ENCODE results near the gene ABHD8.

DNA sequence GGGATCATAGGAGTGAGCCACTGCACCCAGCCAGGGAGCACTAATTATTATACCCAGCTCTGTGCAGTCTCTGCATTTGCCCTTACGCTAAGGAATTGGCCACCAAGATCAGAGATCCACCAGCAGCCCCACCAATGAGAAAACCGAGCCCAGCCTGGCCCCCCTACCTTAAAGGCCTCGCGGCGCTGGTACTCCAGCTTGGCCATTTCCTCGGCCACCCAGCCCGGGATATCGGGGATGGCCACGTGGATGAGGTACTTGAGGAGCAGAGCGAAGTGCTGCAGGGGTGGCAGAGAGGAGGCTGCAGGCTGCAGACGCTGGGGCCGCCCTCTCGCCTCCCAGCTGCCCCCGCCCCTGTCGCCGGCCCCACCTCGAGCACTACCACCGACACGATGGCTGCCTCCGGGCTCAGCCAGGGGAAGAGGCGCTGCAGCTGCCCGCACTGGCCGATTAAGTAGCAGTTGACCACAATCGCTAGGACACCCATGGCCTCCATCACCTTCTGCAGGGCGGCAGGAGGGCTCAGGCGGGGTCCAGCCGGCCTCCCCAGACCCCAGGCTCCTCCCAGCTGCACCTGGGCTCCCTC is 23.9 kb upstream of the ABHD8 start:
- TF ChIP-seq, protein P1, sequence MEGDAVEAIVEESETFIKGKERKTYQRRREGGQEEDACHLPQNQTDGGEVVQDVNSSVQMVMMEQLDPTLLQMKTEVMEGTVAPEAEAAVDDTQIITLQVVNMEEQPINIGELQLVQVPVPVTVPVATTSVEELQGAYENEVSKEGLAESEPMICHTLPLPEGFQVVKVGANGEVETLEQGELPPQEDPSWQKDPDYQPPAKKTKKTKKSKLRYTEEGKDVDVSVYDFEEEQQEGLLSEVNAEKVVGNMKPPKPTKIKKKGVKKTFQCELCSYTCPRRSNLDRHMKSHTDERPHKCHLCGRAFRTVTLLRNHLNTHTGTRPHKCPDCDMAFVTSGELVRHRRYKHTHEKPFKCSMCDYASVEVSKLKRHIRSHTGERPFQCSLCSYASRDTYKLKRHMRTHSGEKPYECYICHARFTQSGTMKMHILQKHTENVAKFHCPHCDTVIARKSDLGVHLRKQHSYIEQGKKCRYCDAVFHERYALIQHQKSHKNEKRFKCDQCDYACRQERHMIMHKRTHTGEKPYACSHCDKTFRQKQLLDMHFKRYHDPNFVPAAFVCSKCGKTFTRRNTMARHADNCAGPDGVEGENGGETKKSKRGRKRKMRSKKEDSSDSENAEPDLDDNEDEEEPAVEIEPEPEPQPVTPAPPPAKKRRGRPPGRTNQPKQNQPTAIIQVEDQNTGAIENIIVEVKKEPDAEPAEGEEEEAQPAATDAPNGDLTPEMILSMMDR (IDR thresholded peaks at IDR 0.05; ENCODE audit: low read length) = no peak
- no peak for TF ChIP-seq EZH2 (IDR thresholded peaks at IDR 0.05; ENCODE audit: borderline replicate concordance, low read length)

All from OCI-LY1 (cell line).